ENCODE data around the gene RHOA.
"Not testable (repeated sequence)": the region's sequence is repeated elsewhere in the genome, so short reads cannot be mapped to it uniquely, and the experiment has no call there.

The RHOA gene

DNA sequence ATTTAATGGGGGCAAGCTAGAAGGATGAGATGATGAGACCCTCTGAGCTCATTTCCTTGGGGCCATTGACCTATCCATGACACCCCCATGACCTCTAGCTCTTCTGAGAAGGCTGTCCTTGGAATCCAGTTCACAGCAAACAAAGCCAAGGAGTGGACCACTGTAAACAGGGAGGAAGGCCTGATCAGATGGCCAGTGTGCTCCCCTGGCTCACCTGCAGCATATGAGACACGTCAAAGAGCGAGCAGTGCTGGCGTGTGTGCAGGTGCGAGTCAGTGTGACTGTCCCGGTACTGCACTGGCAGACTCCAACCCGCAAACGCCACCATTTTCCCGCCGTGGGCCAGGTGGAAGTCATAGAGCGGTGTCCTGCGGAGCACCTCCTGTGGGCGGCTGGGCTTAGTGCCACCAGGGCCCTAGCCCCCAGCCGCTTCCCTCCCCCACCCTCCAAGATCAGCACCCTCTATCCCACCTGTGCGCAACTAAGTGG, 10.2 kb upstream of the RHOA start:
- ATAC-seq (ENCODE audit: low read depth), result no peak
- H3K9me3 Mint-ChIP-seq, result no peaks in the 10 kb centered on the region
- no peak for DNase-seq (ENCODE audit: low spot score in 2 of 2)
- H3K27ac Mint-ChIP-seq, result no peak overlapping the region
- peak overlapping the region; percentile 49 for H3K4me3 Mint-ChIP-seq
- peaks cover 8% of the 10 kb centered on the region for H3K36me3 Mint-ChIP-seq
- H3K27me3 Mint-ChIP-seq, result no peaks in the 10 kb centered on the region
- peaks cover 14% of the 10 kb centered on the region for H3K4me1 Mint-ChIP-seq

GRCh38 chr3:49417516-49418120, 5.8 kb upstream of the RHOA start:
- peaks cover 37% of the 10 kb centered on the region for H3K4me1 Mint-ChIP-seq
- peak overlapping the region; percentile 99 for H3K27ac Mint-ChIP-seq
- ATAC-seq (ENCODE audit: low read depth), result no peak

GRCh38 chr3:49416867-49417266, 5.1 kb upstream of the RHOA start:
- Mint-ChIP-seq H3K27ac (peak overlapping the region; percentile 99), H3K4me1 (peaks cover 39% of the 10 kb centered on the region), H3K9me3 (no peaks in the 10 kb centered on the region), H3K36me3 (peaks cover 6% of the 10 kb centered on the region), H3K4me3 (peak overlapping the region; percentile 63), H3K27me3 (no peaks in the 10 kb centered on the region)
- DNase-seq (ENCODE audit: low spot score in 2 of 2) (no peak), ATAC-seq (ENCODE audit: low read depth) (no peak)

More at GRCh38 chr3:49417516-49418120, 5.8 kb upstream of the RHOA start:
- Mint-ChIP-seq H3K4me3 (peak overlapping the region; percentile 8), H3K27me3 (no peaks in the 10 kb centered on the region), H3K9me3 (no peaks in the 10 kb centered on the region), H3K36me3 (peaks cover 6% of the 10 kb centered on the region)
- no peak for DNase-seq (ENCODE audit: low spot score in 2 of 2)

DNA sequence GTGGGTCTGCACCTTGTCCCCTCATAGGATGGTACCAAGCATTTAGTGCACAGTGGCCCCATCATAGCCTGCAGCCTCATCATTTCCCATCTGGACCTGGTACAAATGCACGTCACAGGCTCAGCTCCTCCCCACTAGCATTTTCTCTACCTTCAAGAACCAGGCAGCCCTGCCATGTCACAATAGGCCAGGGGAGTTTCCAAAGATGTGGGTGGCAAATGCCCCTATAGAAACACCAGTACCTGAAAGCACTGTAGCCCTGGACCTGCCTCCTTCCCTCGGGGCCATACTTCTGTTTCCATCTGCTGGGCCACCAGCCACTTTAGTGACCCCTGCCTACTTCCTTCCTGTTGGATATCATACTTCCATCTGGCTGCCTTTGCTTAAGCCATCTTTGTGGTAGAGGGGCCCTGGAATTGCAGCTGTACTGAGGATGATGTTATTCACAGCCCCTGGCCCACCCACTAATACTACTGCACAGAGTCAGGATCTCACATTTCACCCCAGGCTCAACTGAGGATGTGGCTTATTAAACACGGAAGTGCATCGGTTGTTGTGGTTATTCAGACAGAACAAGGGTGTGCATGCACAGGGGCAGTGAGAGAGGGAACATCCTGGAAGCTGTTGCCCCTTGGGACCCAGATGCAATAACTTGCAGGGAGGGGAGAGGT, 4.3 kb upstream of the RHOA start:
- H3K27ac Mint-ChIP-seq, result peak overlapping the region; percentile 99
- peaks cover 6% of the 10 kb centered on the region for H3K36me3 Mint-ChIP-seq
- no peaks in the 10 kb centered on the region for H3K9me3 Mint-ChIP-seq
- ATAC-seq (ENCODE audit: low read depth) (peak; percentile 54), DNase-seq (ENCODE audit: low spot score in 2 of 2) (peak; percentile 56 to 73)
- H3K4me3 Mint-ChIP-seq, result peak overlapping the region; percentile 63
- no peaks in the 10 kb centered on the region for H3K27me3 Mint-ChIP-seq
- peaks cover 39% of the 10 kb centered on the region for H3K4me1 Mint-ChIP-seq

DNA sequence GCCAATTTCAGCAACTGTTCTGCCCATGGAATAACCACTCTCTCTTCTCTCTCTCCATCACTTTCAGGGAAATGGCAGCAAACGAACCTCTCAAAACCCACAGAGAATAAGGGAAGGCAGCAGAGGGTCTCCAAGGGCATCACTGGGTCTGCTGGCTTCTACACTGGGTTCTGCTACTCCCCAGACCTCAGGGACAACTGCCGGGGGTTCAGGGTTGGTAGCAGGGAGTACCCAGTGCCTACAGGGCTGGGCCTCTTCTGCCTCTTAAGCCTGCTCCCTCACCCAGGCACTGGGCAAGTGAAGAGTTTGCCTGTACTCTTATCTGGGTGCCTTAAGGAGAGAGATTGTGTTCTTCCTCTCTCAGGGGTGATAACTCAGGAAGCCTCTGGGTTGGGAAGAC, 3.0 kb upstream of the RHOA start:
- no peaks in the 10 kb centered on the region for H3K27me3 Mint-ChIP-seq
- H3K36me3 Mint-ChIP-seq, result peaks cover 4% of the 10 kb centered on the region
- H3K4me1 Mint-ChIP-seq, result peaks cover 48% of the 10 kb centered on the region
- DNase-seq (ENCODE audit: low spot score in 2 of 2) (no peak), ATAC-seq (ENCODE audit: low read depth) (no peak)
- H3K9me3 Mint-ChIP-seq, result no peaks in the 10 kb centered on the region
- H3K4me3 Mint-ChIP-seq, result no peak overlapping the region
- H3K27ac Mint-ChIP-seq, result peak overlapping the region; percentile 99

- H3K9me3 Mint-ChIP-seq, result no peaks in the 10 kb centered on the region
- peaks cover 49% of the 10 kb centered on the region for H3K4me1 Mint-ChIP-seq
- H3K27ac Mint-ChIP-seq, result peak overlapping the region; percentile 93
- H3K27me3 Mint-ChIP-seq, result no peaks in the 10 kb centered on the region
- DNase-seq (ENCODE audit: low spot score in 2 of 2) (no peak), ATAC-seq (ENCODE audit: low read depth) (no peak)
- peaks cover 4% of the 10 kb centered on the region for H3K36me3 Mint-ChIP-seq
- H3K4me3 Mint-ChIP-seq, result peak overlapping the region; percentile 84
Measured at GRCh38 chr3:49413338-49413734, 1.6 kb upstream of the RHOA start.

- Mint-ChIP-seq H3K4me1 (peaks cover 48% of the 10 kb centered on the region), H3K36me3 (peaks cover 4% of the 10 kb centered on the region), H3K9me3 (no peaks in the 10 kb centered on the region), H3K27me3 (no peaks in the 10 kb centered on the region), H3K4me3 (peak overlapping the region; percentile 84), H3K27ac (peak overlapping the region; percentile 93)
- ATAC-seq (ENCODE audit: low read depth) (no peak), DNase-seq (ENCODE audit: low spot score in 2 of 2) (no peak)
Measured at GRCh38 chr3:49412632-49413337, 1.0 kb upstream of the RHOA start.

- Mint-ChIP-seq H3K9me3 (no peaks in the 10 kb centered on the region), H3K27me3 (no peaks in the 10 kb centered on the region), H3K4me1 (peaks cover 44% of the 10 kb centered on the region), H3K27ac (peak overlapping the region; percentile 93), H3K36me3 (peaks cover 4% of the 10 kb centered on the region), H3K4me3 (peak overlapping the region; percentile 90)
- ATAC-seq (ENCODE audit: low read depth), result peak; percentile 15
- DNase-seq (ENCODE audit: low spot score in 2 of 2), result peak in 1 of 2 donors; percentile 57
Measured at GRCh38 chr3:49411535-49411967, 225 bp downstream of the RHOA start.

DNA sequence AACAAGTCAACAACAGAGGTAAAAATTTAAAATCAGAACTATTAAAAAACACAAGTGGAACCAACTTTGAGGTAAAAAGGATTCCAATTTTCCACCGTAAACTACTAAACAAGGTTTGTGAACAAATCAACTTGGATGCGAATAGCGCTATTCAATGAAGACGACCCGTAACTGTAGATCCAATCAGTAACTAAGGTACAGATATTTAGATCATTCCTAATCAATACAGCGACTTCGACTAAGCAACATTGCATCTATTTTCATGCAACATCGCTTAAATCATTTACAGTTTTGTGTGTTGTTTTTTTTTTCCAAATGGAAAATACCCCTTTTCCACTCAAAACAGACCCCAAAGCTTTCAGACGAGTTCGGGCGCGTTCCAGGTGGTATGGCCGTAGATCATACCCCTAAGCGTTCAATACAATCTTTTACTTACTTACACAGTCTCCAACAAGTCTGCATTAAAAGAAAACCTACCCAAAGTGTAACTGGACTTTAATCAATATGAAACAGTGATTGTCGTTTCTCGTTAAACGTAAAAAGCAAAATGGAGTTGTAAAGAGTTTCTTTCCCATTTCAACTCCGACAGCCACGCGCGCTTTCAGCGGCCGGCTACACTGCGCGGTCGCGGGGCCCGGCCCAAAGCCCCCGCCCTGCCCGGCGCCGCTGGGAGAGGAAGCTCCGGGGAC, 786 bp downstream of the RHOA start:
- Mint-ChIP-seq H3K27ac (peak overlapping the region; percentile 93), H3K9me3 (no peaks in the 10 kb centered on the region), H3K36me3 (peaks cover 6% of the 10 kb centered on the region), H3K27me3 (no peaks in the 10 kb centered on the region), H3K4me1 (peaks cover 42% of the 10 kb centered on the region), H3K4me3 (peak overlapping the region; percentile 90)
- ATAC-seq (ENCODE audit: low read depth), result no peak
- DNase-seq (ENCODE audit: low spot score in 2 of 2), result no peak

- Mint-ChIP-seq H3K27me3 (no peaks in the 10 kb centered on the region), H3K4me1 (peaks cover 45% of the 10 kb centered on the region), H3K9me3 (no peaks in the 10 kb centered on the region), H3K27ac (peak overlapping the region; percentile 93), H3K36me3 (peaks cover 8% of the 10 kb centered on the region), H3K4me3 (peak overlapping the region; percentile 90)
- DNase-seq (ENCODE audit: low spot score in 2 of 2), result no peak
- no peak for ATAC-seq (ENCODE audit: low read depth)
Measured at GRCh38 chr3:49410066-49410845, 1.5 kb downstream of the RHOA start.

GRCh38 chr3:49406571-49407565, 4.9 kb downstream of the RHOA start:
- Mint-ChIP-seq H3K9me3 (no peaks in the 10 kb centered on the region), H3K36me3 (peaks cover 9% of the 10 kb centered on the region), H3K4me1 (peaks cover 34% of the 10 kb centered on the region), H3K27me3 (no peaks in the 10 kb centered on the region), H3K27ac (peak overlapping the region; percentile 86), H3K4me3 (no peak overlapping the region)
- no peak for DNase-seq (ENCODE audit: low spot score in 2 of 2)
- no peak for ATAC-seq (ENCODE audit: low read depth)

DNA sequence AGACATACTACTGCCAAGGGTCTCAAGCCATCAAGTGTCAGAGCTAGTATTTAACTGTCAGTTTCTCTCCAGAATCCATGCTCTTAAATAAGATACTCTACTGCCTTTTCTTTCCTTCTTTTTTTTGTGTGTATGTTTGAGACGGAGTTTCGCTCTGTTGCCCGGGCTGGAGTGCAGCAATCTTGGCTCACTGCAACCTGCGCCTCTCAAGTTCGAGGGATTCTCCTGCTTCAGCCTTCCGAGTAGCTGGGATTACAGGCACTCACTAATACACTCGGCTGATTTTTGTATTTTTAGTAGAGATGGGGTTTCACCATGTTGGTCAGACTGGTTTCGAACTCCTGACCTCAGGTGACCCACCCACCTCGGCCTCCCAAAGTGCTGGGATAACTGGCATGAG, 6.2 kb downstream of the RHOA start:
- not testable (repeated sequence) for DNase-seq (ENCODE audit: low spot score in 2 of 2); ATAC-seq (ENCODE audit: low read depth); H3K9me3 Mint-ChIP-seq; H3K27me3 Mint-ChIP-seq
- peaks cover 13% of the 10 kb centered on the region for H3K36me3 Mint-ChIP-seq
- peak overlapping the region; percentile 21 for H3K4me3 Mint-ChIP-seq
- peaks cover 38% of the 10 kb centered on the region for H3K4me1 Mint-ChIP-seq
- H3K27ac Mint-ChIP-seq, result peak overlapping the region; percentile 86

Measured in memory B cell (primary cell).